KMS-11 (cell line): ENCODE data around the gene KIAA0825.

ENCODE experiments used
- H2AFZ ChIP-seq: fragments of 200-600 bp; sonication (generic); 2 replicates; pipeline ENCODE4 v1.6.1; 2016; ENCODE audit warnings: antibody characterized with exemption, mixed run types, low read depth
- H3K27ac ChIP-seq: fragments of 200-600 bp; sonication (generic); 2 replicates; pipeline ENCODE4 v1.6.1; 2016; ENCODE audit warnings: mild to moderate bottlenecking, mixed run types
- H3K27me3 ChIP-seq: fragments of 200-600 bp; sonication (generic); 2 replicates; pipeline ENCODE4 v1.6.1; 2017; ENCODE audit warnings: mild to moderate bottlenecking, low read depth, mixed run types, moderate library complexity; ENCODE audit not compliant: insufficient read depth
- H3K36me3 ChIP-seq: fragments of 200-600 bp; sonication (generic); 2 replicates; pipeline ENCODE4 v1.6.1; 2017; ENCODE audit warnings: mild to moderate bottlenecking, mixed run types; ENCODE audit not compliant: insufficient read depth
- H3K4me1 ChIP-seq: fragments of 200-600 bp; sonication (generic); 2 replicates; pipeline ENCODE4 v1.6.1; 2016; ENCODE audit warnings: mild to moderate bottlenecking, low read depth, mixed run types; ENCODE audit not compliant: poor library complexity, severe bottlenecking
- H3K4me2 ChIP-seq: fragments of 200-600 bp; sonication (generic); 2 replicates; pipeline ENCODE4 v1.7.0; 2016; ENCODE audit warnings: mild to moderate bottlenecking, mixed run types
- H3K4me3 ChIP-seq: fragments of 200-600 bp; sonication (generic); IDR thresholded peaks from 2 replicates; pipeline ENCODE4 v1.6.1; 2017; ENCODE audit warnings: low read depth, low read length, mixed read lengths; ENCODE audit not compliant: insufficient read depth
- H3K79me2 ChIP-seq: fragments of 200-600 bp; sonication (generic); 2 replicates; pipeline ENCODE4 v1.6.1; 2016; ENCODE audit warnings: low read depth, mixed run types; ENCODE audit not compliant: insufficient read depth
- H3K9ac ChIP-seq: fragments of 200-600 bp; sonication (generic); 2 replicates; pipeline ENCODE4 v1.6.1; 2016; ENCODE audit warnings: mild to moderate bottlenecking, mixed run types
- H4K20me1 ChIP-seq: fragments of 200-600 bp; sonication (generic); 2 replicates; pipeline ENCODE4 v1.6.1; 2016; ENCODE audit warnings: mild to moderate bottlenecking, mixed run types; ENCODE audit not compliant: insufficient read depth
- CTCF ChIP-seq: fragments of 200-600 bp; sonication (generic); conservative IDR thresholded peaks from 2 replicates; pipeline ENCODE4 v1.6.1; 2017; ENCODE audit warnings: low read depth, mild to moderate bottlenecking, antibody characterized with exemption, low read length, moderate library complexity, mixed read lengths

KIAA0825 gene

GRCh38 chr5:94524841-94525697 is 93.3 kb downstream of the KIAA0825 start:
- H3K79me2 ChIP-seq = no peaks in the 10 kb centered on the region
- H3K9ac ChIP-seq = no peak overlapping the region
- H3K27me3 ChIP-seq = no peaks in the 10 kb centered on the region
- H3K4me1 ChIP-seq = peaks cover 6% of the 10 kb centered on the region
- H3K36me3 ChIP-seq = no peaks in the 10 kb centered on the region
- H3K4me3 ChIP-seq = no peak overlapping the region
- no peaks in the 10 kb centered on the region; the same call in 1 of the 2 replicates for H4K20me1 ChIP-seq
- H3K4me2 ChIP-seq = no peak overlapping the region
- H3K27ac ChIP-seq = no peak overlapping the region
- peak; percentile 76 for TF ChIP-seq CTCF
- H2AFZ ChIP-seq = no peak overlapping the region

- TF ChIP-seq CTCF = no peak
- no peak overlapping the region for H3K9ac ChIP-seq
Observed at GRCh38 chr5:94523018-94523417, 95.4 kb downstream of the KIAA0825 start.

DNA sequence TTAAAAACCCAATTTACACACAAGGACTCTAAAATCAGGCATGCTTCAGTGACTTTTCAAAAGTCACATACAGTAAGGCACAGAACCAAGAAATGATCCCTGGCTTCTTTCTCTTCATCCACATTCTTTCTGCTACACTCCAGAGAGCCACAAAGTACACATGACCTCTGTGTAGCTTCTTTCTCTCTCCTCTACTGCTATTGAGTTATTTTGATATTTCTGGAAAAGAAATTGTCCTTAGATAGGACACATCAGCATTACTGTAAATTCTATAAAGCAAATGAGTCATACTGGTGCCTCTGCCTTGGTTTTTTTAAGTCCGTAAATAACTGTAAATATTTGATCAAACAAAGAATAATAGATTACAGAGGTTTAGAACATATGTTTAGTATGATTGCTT is 96.3 kb downstream of the KIAA0825 start:
- Histone ChIP-seq H3K27ac (no peak overlapping the region), H3K4me2 (no peak overlapping the region), H2AFZ (no peak overlapping the region), H3K4me3 (no peak overlapping the region), H3K79me2 (no peaks in the 10 kb centered on the region), H3K27me3 (no peaks in the 10 kb centered on the region), H3K9ac (no peak overlapping the region), H3K36me3 (no peaks in the 10 kb centered on the region), H4K20me1 (no peaks in the 10 kb centered on the region; the same call in 1 of the 2 replicates), H3K4me1 (peaks cover 6% of the 10 kb centered on the region)
- no peak for TF ChIP-seq CTCF

More at GRCh38 chr5:94523018-94523417, 95.4 kb downstream of the KIAA0825 start:
- no peak overlapping the region for H2AFZ ChIP-seq
- H3K4me3 ChIP-seq = no peak overlapping the region
- no peaks in the 10 kb centered on the region for H3K79me2 ChIP-seq
- H3K36me3 ChIP-seq = no peaks in the 10 kb centered on the region
- H4K20me1 ChIP-seq = no peaks in the 10 kb centered on the region; the same call in 1 of the 2 replicates
- peaks cover 6% of the 10 kb centered on the region for H3K4me1 ChIP-seq
- H3K27me3 ChIP-seq = no peaks in the 10 kb centered on the region
- no peak overlapping the region for H3K4me2 ChIP-seq
- H3K27ac ChIP-seq = no peak overlapping the region

- H3K27me3 ChIP-seq = no peaks in the 10 kb centered on the region
- H3K4me3 ChIP-seq = no peak overlapping the region
- H3K4me2 ChIP-seq = no peak overlapping the region
- H3K4me1 ChIP-seq = no peaks in the 10 kb centered on the region
- no peak overlapping the region for H2AFZ ChIP-seq
- H4K20me1 ChIP-seq = no peaks in the 10 kb centered on the region; the same call in 1 of the 2 replicates
- no peaks in the 10 kb centered on the region for H3K36me3 ChIP-seq
- no peaks in the 10 kb centered on the region for H3K79me2 ChIP-seq
- no peak overlapping the region for H3K27ac ChIP-seq
- no peak for TF ChIP-seq CTCF
- H3K9ac ChIP-seq = no peak overlapping the region
Observed at GRCh38 chr5:94517490-94518488, 100.6 kb downstream of the KIAA0825 start.
